SW480 (cell line): ENCODE results near the gene LRRC3C.
"Not testable (repeated sequence)": the region's sequence is repeated elsewhere in the genome, so short reads cannot be mapped to it uniquely, and the experiment has no call there.

Experiments
- DNase-seq: peaks from one replicate; pipeline ENCODE4 v3.0.0-alpha.2; 2016; ENCODE audit warnings: low spot score

Gene LRRC3C

DNA sequence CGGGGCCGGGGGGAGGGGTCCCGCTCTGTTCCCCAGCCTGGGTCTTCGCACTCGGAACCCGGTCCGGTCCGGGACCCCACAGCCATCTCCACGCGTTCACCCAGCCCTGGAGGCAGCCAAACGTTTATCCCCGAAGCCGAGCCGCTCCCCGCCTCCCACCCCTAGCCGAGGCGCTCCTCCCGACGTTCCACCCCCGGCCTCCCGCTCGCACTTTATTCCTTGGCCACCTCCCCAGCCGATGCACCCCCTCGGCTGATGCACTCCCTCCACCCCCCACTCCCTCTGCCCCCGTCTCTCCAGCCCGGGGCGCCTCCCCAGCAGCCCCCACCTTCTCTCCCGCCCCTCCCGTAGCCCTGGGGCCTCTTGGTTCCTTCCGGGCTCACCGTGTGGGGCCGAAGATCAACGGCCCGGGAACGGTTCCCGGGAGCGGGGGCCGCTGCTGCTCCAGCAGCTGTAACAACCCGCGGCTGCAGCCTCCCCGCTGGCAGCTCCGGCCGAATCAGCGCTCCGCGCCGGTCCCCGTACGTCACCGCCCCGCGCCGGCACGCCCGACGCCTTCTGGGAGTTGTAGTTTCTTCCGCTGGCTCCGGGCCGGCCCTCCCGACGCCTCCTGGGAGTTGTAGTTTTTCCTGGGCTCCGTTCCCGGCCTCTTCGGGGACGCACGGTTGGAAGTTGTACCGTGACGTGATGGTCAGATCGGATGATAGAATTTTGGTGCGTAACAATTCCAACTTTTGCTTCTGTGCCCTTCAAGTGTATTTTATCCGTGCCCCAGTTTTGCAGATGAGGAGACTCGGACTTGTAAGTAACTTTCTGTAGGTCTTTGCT, at the start of gene LRRC3C, which contains the start of gene ORMDL3:
LRRC3C (plus strand) TSS at position 632 of the 828 bp plus-strand sequence. CDS start 13,792 bp downstream, outside the sequence.
ORMDL3 (minus strand) TSS at position 501 of the 828 bp plus-strand sequence. CDS start 3,398 bp downstream, outside the sequence.
- peak; percentile 91 for DNase-seq

- not testable (repeated sequence) for DNase-seq
These were observed 41.4 kb upstream of the LRRC3C start for GRCh38 chr17:39886102-39886501.

GRCh38 chr17:39887078-39887477, 40.5 kb upstream of the LRRC3C start:
- no peak for DNase-seq

- DNase-seq = no peak
These were observed 38.3 kb upstream of the LRRC3C start for GRCh38 chr17:39889200-39889599.

- DNase-seq = no peak
These were observed 32.7 kb upstream of the LRRC3C start for GRCh38 chr17:39894681-39895376.

DNA sequence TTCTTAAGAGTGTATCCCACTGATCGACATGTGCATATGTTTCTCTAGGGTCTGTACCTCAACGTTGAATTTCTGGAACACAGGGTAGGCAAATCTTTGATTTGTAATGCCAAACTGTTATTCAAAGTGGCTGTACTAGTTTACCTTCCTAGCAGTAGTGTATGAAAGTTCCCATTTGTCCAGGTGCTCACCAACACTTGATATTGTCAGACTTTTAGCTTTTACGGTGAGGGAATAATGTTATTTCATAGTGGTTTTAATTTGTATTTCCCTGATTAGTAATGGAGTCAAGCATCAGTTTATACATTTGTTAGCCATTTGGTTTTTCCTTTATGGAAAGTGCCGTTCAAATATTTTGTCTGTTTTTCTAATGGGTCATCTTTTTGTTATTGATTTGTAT, 29.4 kb upstream of the LRRC3C start:
- no peak for DNase-seq

GRCh38 chr17:39899215-39899614, 28.3 kb upstream of the LRRC3C start:
- DNase-seq = no peak

GRCh38 chr17:39902027-39902426, 25.5 kb upstream of the LRRC3C start:
- DNase-seq = not testable (repeated sequence)

DNA sequence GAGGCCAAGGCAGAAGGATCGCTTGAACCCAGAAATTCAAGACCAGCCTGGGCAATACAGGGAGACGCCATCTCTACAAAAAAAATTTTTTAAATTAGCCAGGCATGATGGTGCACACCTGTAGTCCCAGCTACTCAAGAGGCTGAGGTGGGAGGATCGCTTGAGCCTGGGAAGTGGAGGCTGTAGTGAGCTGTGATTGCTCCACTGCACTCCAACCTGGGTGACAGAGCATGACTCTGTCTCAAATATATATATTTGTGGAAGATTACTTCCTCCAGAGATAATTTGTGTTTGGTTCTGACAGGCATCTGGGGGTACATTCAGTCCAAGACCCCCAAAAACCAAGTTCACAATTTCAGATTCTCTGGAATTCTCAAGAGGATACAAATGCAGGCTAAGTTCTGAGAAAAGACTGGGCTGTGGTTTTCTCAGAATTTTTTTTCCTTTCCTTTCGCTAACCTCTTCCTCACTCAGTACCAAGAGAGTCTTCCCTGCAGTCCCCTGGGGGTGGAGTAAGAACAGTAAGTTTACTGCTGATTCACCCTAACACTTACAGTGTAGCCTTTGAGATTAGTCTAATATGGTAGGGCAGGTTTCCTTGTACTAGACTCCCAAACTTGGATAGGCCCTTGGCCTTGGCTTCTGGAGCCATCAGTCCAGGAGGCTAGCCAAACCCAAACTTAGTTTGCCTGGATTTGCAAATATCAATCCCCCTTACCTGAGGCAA, 24.2 kb upstream of the LRRC3C start:
- no peak for DNase-seq

GRCh38 chr17:39904990-39905288, 22.6 kb upstream of the LRRC3C start:
- DNase-seq = no peak

DNA sequence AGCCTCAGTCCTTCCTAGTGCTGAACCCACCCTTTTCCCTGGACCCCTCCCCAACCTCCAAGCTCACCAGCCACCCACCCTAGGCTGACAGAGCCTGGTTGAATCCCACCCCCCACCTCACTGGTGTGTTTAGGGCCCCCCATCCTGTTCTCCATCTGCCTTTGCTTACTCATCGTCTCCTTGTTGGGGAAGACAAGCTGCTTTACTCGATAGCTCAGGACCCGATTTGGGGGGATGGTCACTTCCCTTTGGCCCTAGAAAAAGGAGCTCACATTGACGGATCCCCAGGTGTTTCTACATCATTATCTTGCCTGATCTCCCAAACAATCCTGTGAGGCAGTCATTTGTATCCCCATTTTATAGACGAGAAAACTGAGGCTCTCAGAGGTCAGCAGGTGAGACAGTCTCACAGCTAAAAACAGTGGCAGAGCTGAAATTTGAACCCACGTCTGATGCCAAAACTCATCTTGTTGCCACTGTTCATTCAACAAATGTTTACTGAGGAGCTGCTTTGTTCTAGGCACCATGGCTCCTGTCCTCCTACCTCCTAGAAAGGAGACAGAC, 18.7 kb upstream of the LRRC3C start:
- no peak for DNase-seq

- no peak for DNase-seq
These were observed 13.5 kb upstream of the LRRC3C start for GRCh38 chr17:39913989-39914388.

DNA sequence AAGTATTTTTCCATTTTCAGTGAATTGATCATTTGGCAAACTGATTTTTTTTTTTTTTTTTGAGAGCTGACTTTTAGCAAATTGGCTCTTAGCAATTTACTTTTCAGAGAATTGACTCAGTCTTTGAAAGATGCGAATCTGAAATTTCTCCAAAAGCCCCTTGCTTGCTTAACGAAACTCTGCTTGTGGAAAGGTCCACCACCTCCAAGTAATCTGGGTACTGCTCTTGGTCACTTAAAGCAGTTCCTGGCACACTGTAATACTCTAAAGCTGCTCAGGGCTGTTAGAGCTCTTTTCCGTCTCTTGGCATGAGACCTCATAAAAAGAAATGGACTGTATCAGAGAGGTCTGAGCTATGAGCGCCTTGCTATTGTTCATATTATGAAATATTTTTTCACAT, 12.0 kb upstream of the LRRC3C start:
- DNase-seq = no peak

GRCh38 chr17:39916918-39917317, 10.6 kb upstream of the LRRC3C start:
- no peak for DNase-seq

DNA sequence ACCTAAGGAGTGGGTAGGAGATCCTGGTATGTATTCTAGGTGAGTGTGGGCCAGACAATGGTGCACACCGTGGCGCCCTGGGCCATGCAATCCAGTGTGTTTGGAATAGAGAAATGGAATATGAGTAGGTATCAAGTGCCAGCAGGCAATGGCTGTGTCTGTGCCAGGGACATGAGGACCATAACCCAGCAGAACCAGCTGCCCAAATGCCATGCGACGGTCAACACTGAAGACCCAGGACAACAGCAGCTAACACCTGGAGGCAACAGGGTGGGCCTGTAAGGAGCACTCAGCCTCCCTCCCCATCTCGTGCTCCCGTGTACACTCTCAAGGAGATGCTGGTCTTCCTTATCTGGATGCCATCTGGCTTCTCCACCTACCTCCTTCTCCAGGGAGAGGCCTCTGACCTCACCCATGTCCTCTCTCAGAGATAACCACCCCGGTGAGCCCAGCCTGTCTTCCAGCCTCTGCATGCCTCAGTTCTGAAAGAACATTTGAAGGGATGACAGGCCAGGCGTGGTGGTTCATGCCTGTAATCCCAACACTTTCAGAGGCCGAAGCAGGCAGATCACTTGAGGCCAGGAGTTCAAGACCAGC, 8.3 kb upstream of the LRRC3C start:
- no peak for DNase-seq

DNA sequence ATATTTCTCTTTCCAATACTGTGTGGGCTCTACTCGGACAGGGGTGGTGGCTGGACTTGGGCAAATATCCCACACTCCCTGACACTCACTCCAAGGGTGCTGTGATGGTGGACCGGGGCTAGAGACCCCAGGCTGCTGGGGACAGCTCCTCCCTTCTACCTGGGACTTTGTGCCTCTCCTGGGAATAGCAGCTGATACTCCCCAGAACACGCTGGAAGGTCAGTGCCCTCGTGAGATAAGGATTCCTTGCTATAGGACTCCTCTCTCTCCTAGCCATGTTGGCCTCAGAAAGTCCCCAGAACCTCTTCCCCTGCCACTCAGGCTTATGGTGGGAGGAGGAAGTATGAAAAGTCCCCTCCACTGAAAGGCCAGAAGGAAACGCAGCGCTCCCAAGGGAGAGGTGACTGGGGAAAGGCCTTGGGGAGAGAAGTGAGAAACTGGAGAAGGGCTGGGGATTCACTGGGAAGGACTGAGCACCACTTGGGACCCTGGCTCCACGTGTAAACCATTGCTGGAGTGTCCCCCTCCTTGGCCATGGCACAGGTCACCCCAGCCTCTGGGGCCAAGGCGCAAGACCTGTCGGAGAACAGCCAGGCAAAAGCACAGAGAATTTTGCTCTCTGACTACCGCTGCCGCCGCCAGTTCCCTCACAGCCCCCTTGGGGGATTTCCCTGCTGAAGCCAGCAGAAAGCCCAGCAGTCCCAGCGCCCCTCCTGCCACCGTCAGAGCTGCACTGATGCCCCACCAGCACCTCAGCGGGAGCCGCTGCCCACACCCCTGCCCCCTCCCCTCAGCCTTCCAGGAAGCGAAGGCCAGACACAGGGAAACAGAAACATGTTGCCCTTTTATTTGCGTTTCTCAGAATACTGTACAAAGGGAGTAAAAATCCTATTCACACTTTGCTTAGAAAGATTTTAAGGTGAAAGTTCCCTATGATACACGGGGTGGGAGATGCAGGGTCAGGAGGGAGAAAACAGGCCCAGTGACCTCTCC, 7.0 kb upstream of the LRRC3C start:
- no peak for DNase-seq

GRCh38 chr17:39921323-39921722, 6.2 kb upstream of the LRRC3C start:
- no peak for DNase-seq

- DNase-seq = no peak
These were observed 5.5 kb upstream of the LRRC3C start for GRCh38 chr17:39922006-39922405.

- no peak for DNase-seq
These were observed 4.3 kb upstream of the LRRC3C start for GRCh38 chr17:39923230-39923629.

DNA sequence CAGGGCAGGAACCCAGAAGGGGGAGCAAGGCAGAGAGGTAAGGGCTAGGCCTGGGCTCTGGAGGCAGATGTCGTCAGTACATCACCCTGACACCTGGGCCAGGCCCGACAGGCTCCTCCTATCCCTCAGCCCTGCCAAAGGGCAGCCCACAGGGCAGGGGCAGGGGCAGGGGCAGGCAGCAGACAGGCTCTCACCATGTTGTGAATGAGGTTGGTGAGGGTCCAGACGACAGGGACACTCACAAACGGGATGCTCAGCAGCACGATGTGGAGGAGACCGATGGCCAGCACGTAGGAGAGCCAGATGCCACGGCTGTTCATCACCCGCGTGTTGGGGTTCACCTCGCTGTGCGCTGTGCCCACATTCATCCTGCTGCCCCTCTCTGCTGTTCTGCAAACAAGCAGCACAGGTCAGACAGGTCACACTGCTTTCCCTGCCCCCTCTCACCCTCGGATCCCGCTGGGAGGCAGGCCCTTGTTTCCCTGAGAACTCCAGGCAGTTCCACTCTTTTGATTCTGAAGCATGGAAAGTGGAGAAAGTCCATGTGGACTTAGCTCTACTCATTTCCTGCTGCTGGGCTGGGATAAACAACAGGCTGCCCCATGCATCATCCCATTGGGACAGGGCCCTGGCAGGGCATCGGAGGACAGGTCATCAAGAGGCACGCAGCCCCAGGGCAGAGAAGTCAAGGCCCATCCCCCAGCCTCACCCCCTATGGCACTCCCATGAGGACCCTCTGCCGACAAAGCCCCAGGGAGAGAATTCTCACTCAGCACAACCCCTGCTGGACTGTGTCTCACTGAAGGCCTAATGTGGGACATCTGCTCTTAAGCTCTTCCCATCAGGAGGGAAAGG, 3.5 kb upstream of the LRRC3C start:
- DNase-seq = no peak
